Measurements from ENCODE around the gene BLM.

GRCh38 chr15:90837094-90837493 lies 119.9 kb downstream of the BLM start:
- TF ChIP-seq, protein P1, sequence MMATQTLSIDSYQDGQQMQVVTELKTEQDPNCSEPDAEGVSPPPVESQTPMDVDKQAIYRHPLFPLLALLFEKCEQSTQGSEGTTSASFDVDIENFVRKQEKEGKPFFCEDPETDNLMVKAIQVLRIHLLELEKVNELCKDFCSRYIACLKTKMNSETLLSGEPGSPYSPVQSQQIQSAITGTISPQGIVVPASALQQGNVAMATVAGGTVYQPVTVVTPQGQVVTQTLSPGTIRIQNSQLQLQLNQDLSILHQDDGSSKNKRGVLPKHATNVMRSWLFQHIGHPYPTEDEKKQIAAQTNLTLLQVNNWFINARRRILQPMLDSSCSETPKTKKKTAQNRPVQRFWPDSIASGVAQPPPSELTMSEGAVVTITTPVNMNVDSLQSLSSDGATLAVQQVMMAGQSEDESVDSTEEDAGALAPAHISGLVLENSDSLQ (IDR thresholded peaks at IDR 0.05): no peak
- no peak for TF ChIP-seq TARDBP (IDR thresholded peaks at IDR 0.05)
- TF ChIP-seq BHLHE40 (IDR thresholded peaks at IDR 0.05; ENCODE audit: borderline replicate concordance): no peak
- TF ChIP-seq FOXM1 (IDR thresholded peaks at IDR 0.05; ENCODE audit: borderline replicate concordance): no peak
- no peak for TF ChIP-seq CTBP1 (IDR thresholded peaks at IDR 0.05; ENCODE audit: borderline replicate concordance)
- no peak for TF ChIP-seq FOXA1 (IDR thresholded peaks at IDR 0.05)
- TF ChIP-seq ARNT (IDR thresholded peaks at IDR 0.05): no peak
- TF ChIP-seq SP1 (IDR thresholded peaks at IDR 0.05): no peak
- TF ChIP-seq FOXK2 (IDR thresholded peaks at IDR 0.05): no peak
